DOHH2 (cell line): ENCODE data around the gene ADRA1B.

Experiments used
- CTCF ChIP-seq: fragments of 200-600 bp; sonication (generic); IDR thresholded peaks from one replicate; pipeline ENCODE4 v1.5.1; 2014; ENCODE audit warnings: antibody characterized with exemption, mild to moderate bottlenecking, low read depth, low read length; ENCODE audit not compliant: poor library complexity, severe bottlenecking
- EZH2phosphoT487 ChIP-seq: fragments of 200-600 bp; sonication (generic); IDR thresholded peaks from 2 replicates; pipeline ENCODE4 v1.6.1; 2017; ENCODE audit warnings: borderline replicate concordance, mild to moderate bottlenecking, antibody characterized with exemption, low read length, moderate library complexity, mixed read lengths

- TF ChIP-seq CTCF: no peak
- TF ChIP-seq EZH2phosphoT487: no peak
Measured at GRCh38 chr5:159878988-159879471, 37.3 kb upstream of the ADRA1B start.
